Body of pancreas (tissue), 4 donors: ENCODE results near the gene CST4. TPM values are rescaled to one million over a fixed set of nuclear protein-coding genes. Genes with fewer than 3 reads are reported as not detected.
"Not testable (repeated sequence)": the region's sequence is repeated elsewhere in the genome, so short reads cannot be mapped to it uniquely, and the experiment has no call there.

ENCODE experiments used
- ATAC-seq: fragments of 150-250 bp; one replicate; pipeline ENCODE4 v1.9.1; 2016
- DNase-seq, 4 donors: peaks; one replicate each; pipeline ENCODE4 v3.0.0-alpha.2; 2019
- H3K27ac ChIP-seq, 4 donors: fragments of 200-600 bp; sonication (generic); 1 replicate in 3 of 4; 2 replicates in 1 of 4; pipeline versions ENCODE4 v1.5.1 to v1.6.1; 2016 to 2019; ENCODE audit warnings: mild to moderate bottlenecking in 1 of 4, mixed read lengths in 1 of 4, moderate library complexity in 1 of 4
- H3K27me3 ChIP-seq, 2 donors: fragments of 200-600 bp; sonication (generic); one replicate each; pipeline ENCODE4 v1.6.0; 2016; ENCODE audit warnings: mild to moderate bottlenecking in 1 of 2
- H3K36me3 ChIP-seq, 2 donors: fragments of 200-600 bp; sonication (generic); replicated peaks in 1 of 2; 2 replicates each; pipeline ENCODE4 v1.5.1; 2016; ENCODE audit warnings: low read depth in 2 of 2; ENCODE audit not compliant: insufficient read depth in 1 of 2
- H3K4me1 ChIP-seq: fragments of 200-600 bp; sonication (generic); one replicate; pipeline ENCODE4 v1.6.0; 2016
- H3K4me3 ChIP-seq, 2 donors: fragments of 200-600 bp; sonication (generic); 1 replicate in 1 of 2; 2 replicates in 1 of 2; pipeline ENCODE4 v1.5.1; 2016 to 2019
- H3K9me3 ChIP-seq, 3 donors: fragments of 200-600 bp; sonication (generic); 1 replicate in 2 of 3; 2 replicates in 1 of 3; pipeline ENCODE4 v1.5.1; 2016
- POLR2A ChIP-seq, 3 donors: fragments of 450-650 bp; IDR thresholded peaks; one replicate each; pipeline ENCODE4 v1.6.1; 2016; ENCODE audit warnings: antibody characterized with exemption in 3 of 3, mild to moderate bottlenecking in 2 of 3
- WGBS, 2 donors: methylation state at CpG; one replicate each; pipeline ENCODE4 v1.1.5; 2017; 5-methylcytosine and 5-hydroxymethylcytosine counted together
- intact Hi-C: fragments of 100-400 bp; cut with DNase I; formaldehyde crosslinking; loops from one replicate; pipeline ENCODE4 v1.15.1; 2023
- total RNA-seq, 2 donors: library from RNA; depleted of rRNA; stranded (reverse); fragments of >200 nt; gene quantifications; one replicate each; pipeline ENCODE4 v1.1.0, GENCODE V29; 2016
- TF ChIP-seq, protein P1 (sequence below), 7 experiments: fragments of 450-650 bp in 4 of 7; fragments of 200-600 bp in 3 of 7; sonication (generic) in 3 of 7; IDR thresholded peaks; one replicate each; pipeline ENCODE4 v1.5.1; 2016 to 2019; ENCODE audit warnings: antibody characterized with exemption in 7 of 7

The CST4 gene
- total RNA-seq, 2 donors from 2014 or later, result not detected

DNA sequence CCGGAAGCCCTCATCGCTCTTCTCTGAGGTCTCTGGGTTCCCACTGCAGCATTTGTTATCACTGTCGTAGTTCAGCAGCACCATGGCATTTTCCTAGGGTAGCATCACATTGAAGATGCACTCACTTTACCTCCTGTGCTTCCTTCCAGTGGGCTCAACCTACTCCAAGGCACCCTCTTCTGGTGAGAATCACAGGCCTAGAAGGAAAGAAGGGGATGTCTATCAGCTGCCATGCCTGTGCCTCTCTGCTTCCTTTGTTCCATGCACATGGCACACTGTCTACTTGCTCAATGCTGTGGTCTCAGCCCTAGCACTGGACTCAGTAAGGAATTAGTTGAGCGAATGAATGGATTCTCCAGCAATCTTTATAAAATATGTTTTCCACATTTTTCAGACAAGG is 22.6 kb downstream of the CST4 start:
- TF ChIP-seq, protein P1, sequence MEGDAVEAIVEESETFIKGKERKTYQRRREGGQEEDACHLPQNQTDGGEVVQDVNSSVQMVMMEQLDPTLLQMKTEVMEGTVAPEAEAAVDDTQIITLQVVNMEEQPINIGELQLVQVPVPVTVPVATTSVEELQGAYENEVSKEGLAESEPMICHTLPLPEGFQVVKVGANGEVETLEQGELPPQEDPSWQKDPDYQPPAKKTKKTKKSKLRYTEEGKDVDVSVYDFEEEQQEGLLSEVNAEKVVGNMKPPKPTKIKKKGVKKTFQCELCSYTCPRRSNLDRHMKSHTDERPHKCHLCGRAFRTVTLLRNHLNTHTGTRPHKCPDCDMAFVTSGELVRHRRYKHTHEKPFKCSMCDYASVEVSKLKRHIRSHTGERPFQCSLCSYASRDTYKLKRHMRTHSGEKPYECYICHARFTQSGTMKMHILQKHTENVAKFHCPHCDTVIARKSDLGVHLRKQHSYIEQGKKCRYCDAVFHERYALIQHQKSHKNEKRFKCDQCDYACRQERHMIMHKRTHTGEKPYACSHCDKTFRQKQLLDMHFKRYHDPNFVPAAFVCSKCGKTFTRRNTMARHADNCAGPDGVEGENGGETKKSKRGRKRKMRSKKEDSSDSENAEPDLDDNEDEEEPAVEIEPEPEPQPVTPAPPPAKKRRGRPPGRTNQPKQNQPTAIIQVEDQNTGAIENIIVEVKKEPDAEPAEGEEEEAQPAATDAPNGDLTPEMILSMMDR (IDR thresholded peaks at IDR 0.05), result no peak
- TF ChIP-seq POLR2A (IDR thresholded peaks at IDR 0.05), result no peak
- Histone ChIP-seq H3K4me3 (no peak overlapping the region), H3K36me3 (no peaks in the 10 kb centered on the region), H3K4me1 (no peaks in the 10 kb centered on the region), H3K27ac (no peak overlapping the region), H3K27me3 (no peaks in the 10 kb centered on the region), H3K9me3 (no peaks in the 10 kb centered on the region)
- WGBS, 2 donors, result 80 to 83% methylated on average over 4 of the region's 4 CpGs
- no peak for ATAC-seq
- DNase-seq, result no peak
- intact Hi-C loops, result no loop called here

DNA sequence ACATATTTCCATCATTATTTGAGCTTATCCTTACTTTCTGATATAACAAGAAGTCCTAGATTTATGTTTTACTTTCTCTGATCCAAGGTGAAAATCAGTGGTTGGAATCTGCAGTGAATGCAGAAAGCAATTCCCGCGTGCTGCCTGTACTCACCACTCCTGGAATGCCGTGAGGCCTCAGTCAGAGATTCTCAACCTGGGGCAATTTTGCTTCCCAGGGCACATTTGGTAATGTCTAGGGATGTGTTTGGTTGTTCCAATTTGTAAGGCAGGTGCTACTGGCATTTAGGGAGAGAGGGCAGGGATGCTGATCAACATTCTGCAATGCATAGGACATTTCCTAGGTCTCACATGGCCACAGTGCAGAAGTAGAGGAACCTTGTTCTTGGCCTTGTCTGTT is 23.9 kb downstream of the CST4 start:
- H3K4me3 ChIP-seq, result no peak overlapping the region
- no peaks in the 10 kb centered on the region for H3K9me3 ChIP-seq
- DNase-seq, result no peak
- no peak for ATAC-seq
- H3K27me3 ChIP-seq, result no peaks in the 10 kb centered on the region
- H3K36me3 ChIP-seq, result no peaks in the 10 kb centered on the region
- WGBS, 2 donors, result 89 to 93% methylated on average over 3 of the region's 3 CpGs
- H3K4me1 ChIP-seq, result no peaks in the 10 kb centered on the region
- TF ChIP-seq, protein P1 (IDR thresholded peaks at IDR 0.05), result no peak
- TF ChIP-seq POLR2A (IDR thresholded peaks at IDR 0.05), result no peak
- no peak overlapping the region for H3K27ac ChIP-seq
- intact Hi-C loops, result no loop called here

DNA sequence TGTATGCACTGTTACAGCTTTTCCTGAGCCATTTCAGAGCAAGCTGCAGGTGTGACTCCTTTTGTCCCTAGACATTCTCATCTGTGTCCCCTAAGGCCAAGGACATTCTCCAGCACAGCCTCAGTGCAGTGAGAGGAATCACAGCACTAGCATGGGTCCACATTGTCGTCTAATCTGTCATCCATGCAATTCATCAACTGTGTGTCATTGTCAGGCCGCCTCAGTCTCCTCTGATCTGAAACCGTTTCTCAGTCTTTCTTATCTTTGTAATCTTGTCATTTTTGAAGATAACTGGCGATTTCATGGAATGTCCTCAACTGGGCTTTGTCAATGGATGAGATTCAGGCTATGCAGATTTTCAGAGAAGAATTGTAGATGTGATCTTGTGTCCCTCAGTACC is 24.8 kb downstream of the CST4 start:
- H3K4me3 ChIP-seq, DNase-seq, H3K4me1 ChIP-seq, H3K9me3 ChIP-seq, ATAC-seq, intact Hi-C loops, H3K27ac ChIP-seq, H3K27me3 ChIP-seq, H3K36me3 ChIP-seq: not testable (repeated sequence)
- 45 to 57% methylated on average over 4 of the region's 4 CpGs for WGBS, 2 donors

DNA sequence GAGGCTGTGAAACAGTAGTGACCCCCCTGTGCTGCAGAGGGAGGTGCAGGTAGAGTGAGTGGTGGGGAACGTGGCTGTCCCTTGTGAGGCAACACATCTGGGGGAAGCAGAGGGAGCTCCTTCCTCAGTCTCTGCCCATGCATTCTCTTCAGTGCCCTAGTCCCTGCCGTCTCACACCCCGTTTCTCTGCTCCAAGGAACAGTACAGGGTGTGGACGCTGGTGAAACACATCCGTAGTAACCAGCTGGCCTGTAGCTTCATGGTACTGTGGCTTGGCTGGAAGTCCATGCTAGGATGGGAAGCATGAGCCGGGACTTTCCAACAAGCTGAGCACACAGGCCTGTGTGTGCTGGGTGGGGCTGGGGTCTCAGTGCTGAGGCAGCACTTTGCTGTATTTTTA is 25.7 kb downstream of the CST4 start:
- WGBS, 2 donors, result 64 to 88% methylated on average over 6 of the region's 6 CpGs

DNA sequence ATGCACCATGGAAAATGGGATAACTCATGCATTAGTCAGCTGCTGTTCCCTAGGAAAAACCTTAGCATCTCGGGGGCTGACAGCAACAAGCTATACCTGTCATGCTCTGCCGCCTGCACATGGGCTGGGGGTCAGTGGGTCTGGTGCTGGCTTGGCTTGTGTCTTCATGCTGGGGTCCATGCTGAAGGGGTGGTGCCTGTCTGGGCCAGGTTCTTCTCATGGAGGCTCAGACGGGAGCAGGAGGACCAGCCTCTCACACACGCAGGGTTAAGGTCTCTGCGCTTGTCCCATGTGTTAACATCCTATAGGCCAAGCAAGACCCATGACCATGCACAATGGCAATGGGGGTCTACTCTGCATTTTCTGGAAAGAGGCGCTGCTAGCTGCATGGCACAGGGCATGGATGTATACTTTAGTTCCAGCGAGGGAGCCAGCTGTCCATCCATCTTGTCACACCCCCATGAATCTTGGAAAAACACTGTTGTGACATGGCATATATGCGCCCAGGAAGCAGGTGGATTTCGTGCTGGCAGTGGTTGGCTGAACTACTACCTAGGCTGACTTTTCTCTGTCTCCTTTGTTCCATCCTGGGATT is 26.5 kb downstream of the CST4 start:
- no peak overlapping the region for H3K4me3 ChIP-seq
- H3K36me3 ChIP-seq, result no peaks in the 10 kb centered on the region
- ATAC-seq, result no peak
- TF ChIP-seq POLR2A (IDR thresholded peaks at IDR 0.05), result no peak
- TF ChIP-seq, protein P1 (IDR thresholded peaks at IDR 0.05), result no peak
- peaks cover 7% of the 10 kb centered on the region for H3K4me1 ChIP-seq
- no peak overlapping the region for H3K27ac ChIP-seq
- H3K9me3 ChIP-seq, result no peaks in the 10 kb centered on the region
- 77 to 91% methylated on average over 6 to 9 of the region's 9 CpGs for WGBS, 2 donors
- intact Hi-C loops, result no loop called here
- DNase-seq, result no peak
- H3K27me3 ChIP-seq, result no peaks in the 10 kb centered on the region

More for the DNA sequence above, 25.7 kb downstream of the CST4 start:
- Histone ChIP-seq H3K27me3 (no peaks in the 10 kb centered on the region), H3K27ac (no peak overlapping the region), H3K4me1 (peaks cover 7% of the 10 kb centered on the region), H3K9me3 (no peaks in the 10 kb centered on the region), H3K4me3 (no peak overlapping the region), H3K36me3 (no peaks in the 10 kb centered on the region)
- no peak for DNase-seq
- intact Hi-C loops, result no loop called here
- TF ChIP-seq, protein P1 (IDR thresholded peaks at IDR 0.05), result no peak
- TF ChIP-seq POLR2A (IDR thresholded peaks at IDR 0.05), result no peak
- no peak for ATAC-seq
